ENCODE results near the gene MMP7.

- TF ChIP-seq CTCF (IDR thresholded peaks at IDR 0.05), result no peak
- no peak for TF ChIP-seq RAD21 (IDR thresholded peaks at IDR 0.05; ENCODE audit: low read length)
- no peak for TF ChIP-seq TCF12 (IDR thresholded peaks at IDR 0.05)
- TF ChIP-seq EZH2phosphoT487 (IDR thresholded peaks at IDR 0.05; ENCODE audit: borderline replicate concordance, low read depth), result no peak
- no peak for TF ChIP-seq YY1 (IDR thresholded peaks at IDR 0.05; ENCODE audit: low read depth)
These were observed 7.4 kb downstream of the MMP7 start for GRCh38 chr11:102523189-102523570.

Measured in SK-N-SH (cell line).